NCI-H460 (cell line): ENCODE measurements around the gene CLEC7A. TPM values are rescaled to one million over a fixed set of nuclear protein-coding genes. Genes with fewer than 3 reads are reported as not detected.
A peak's percentile ranks its signal among the peaks of the same experiment; 100 is the strongest.

Source experiments
- DNase-seq: peaks from one replicate; pipeline ENCODE4 v3.0.0-alpha.2; 2016; ENCODE audit warnings: low read depth; ENCODE audit errors: extremely low read depth
- total RNA-seq: library from RNA; depleted of rRNA; stranded (reverse); fragments of >200 nt; shearing (Covaris generic); gene quantifications from 2 replicates; pipeline ENCODE4 v1.2.3, GENCODE V29; 2014

Gene CLEC7A
- total RNA-seq, 1 experiment from 2014 or later, result not detected

GRCh38 chr12:10142976-10143589 lies 13.1 kb upstream of the CLEC7A start:
- DNase-seq, result no peak

- DNase-seq, result peak; percentile 53
These were observed 10.0 kb upstream of the CLEC7A start for GRCh38 chr12:10140001-10140400.

DNA sequence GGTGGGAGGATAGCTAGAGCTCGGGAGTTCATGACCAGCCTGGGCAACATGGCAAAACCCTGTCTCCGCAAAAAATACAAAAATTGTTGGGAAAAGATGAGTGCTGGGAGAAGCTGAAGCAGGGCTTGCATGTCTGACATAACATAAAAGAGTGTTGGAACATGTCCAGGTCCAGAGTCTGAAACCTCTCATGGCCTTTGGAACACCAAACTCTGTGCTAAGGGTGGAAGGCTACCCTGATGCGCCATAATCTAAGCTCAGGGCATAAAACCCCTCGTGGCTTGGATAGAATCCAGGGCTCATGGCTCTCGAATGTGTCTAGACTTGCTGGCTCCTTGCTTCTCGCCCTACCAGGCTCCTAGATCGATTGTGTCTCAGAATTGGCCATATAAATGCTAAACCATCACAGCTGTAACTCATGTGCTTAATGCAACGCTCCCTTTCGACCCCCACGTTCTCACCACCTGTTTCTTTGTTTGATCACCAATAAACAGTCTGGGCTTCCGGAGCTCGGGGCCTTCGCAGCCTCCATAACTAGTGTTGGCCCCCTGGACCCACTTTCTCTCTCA lies 6.7 kb upstream of the CLEC7A start:
- DNase-seq, result no peak

- DNase-seq, result no peak
These were observed 5.1 kb upstream of the CLEC7A start for GRCh38 chr12:10135126-10135525.

DNA sequence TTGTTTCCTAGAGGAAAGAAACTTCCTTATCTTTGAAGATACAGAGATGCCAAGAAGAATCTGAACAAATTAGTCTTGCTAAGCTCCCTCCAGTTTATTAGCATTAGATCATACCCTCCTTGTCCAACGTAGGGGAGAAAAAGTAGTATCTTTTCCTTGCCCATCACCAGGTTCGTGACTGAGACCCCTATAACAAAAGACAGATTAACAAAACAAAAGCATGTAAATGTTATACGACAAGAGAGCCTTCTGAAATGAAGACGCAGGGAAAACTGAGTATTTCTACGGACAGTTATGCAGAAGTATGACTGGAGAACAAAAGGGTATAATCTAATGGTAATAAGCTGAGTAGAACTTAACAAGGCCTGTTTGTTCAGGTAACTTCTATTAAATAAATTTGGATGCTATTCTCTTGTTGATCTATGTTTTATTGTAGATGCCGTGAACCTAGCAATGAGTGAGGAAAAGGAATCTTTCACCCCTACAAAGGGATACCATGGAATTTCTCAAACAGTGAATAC lies 2.9 kb upstream of the CLEC7A start:
- DNase-seq, result no peak

DNA sequence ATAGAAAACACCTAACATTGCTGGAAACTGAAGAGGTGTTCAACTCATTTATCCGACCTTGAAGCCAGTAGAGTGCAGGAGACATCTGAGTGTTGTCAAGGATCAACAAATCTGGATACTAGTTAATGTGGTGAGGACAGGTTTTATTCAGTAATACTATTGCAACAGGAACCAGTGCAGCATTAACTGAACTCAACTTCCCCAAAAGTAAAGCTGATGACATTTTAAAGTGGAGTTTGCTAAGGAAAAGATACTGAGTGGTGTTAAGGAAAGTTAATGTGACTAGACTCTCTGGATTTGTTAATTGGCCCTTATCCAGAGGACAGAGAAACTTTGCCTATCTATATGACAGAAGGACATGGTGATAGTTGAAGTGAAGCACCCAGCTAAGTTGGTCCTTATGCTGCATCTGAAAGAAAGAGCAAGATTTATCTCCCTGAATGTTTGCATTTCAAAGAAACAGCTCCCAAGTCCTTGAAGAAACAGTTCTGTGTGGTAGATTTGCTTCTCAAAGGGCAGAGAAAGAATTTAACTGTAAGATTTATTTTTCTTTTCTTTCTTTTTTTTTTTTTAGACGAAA lies 1.2 kb upstream of the CLEC7A start:
- DNase-seq, result no peak

- no peak for DNase-seq
These were observed 1.3 kb downstream of the CLEC7A start for GRCh38 chr12:10128687-10129086.

DNA sequence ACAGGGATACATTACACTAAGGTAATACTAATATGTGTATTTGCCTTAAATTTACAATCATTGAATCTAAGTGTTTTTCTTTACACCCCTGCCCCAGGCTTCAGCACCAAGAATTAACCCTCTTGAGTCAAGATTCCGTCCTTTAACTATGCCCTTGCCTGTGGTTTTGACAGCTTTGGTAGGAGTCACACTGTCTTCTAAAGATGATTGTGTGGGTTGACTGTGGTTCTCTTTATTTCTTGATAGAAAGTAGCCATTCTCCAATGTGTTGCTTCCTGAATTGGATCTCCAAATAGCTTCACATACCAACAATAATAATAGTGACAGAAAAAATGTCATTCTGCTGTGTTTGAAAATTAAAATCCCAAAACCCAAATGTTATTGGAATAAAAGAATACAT lies 3.6 kb downstream of the CLEC7A start:
- DNase-seq, result no peak

GRCh38 chr12:10122689-10123088 lies 7.3 kb downstream of the CLEC7A start:
- DNase-seq, result no peak

GRCh38 chr12:10121278-10121677 lies 8.7 kb downstream of the CLEC7A start:
- no peak for DNase-seq

DNA sequence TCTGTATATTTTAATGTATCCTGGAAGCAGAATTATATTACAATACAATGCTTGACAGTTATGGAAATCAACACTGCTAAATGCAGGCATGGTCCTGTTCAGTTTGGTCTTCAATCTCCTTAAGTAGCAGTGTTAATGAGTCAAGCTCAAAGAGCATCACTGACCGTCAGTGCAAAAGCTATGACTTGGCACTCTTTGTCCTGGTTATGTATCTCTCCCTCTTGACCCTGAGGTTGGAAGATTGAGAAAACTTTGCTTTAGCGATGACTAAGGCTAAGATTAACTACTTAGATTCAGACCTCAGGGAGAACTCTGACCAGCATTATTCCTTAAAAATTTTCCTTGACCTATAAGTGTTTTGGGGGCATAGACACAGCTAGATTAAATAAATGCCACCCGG lies 10.9 kb downstream of the CLEC7A start:
- no peak for DNase-seq

- no peak for DNase-seq
These were observed 14.1 kb downstream of the CLEC7A start for GRCh38 chr12:10115890-10116289.

- DNase-seq, result no peak
These were observed 14.7 kb downstream of the CLEC7A start for GRCh38 chr12:10115311-10115710.

GRCh38 chr12:10113920-10114319 lies 16.1 kb downstream of the CLEC7A start:
- DNase-seq, result no peak

- DNase-seq, result no peak
These were observed 16.9 kb downstream of the CLEC7A start for GRCh38 chr12:10113075-10113474.

DNA sequence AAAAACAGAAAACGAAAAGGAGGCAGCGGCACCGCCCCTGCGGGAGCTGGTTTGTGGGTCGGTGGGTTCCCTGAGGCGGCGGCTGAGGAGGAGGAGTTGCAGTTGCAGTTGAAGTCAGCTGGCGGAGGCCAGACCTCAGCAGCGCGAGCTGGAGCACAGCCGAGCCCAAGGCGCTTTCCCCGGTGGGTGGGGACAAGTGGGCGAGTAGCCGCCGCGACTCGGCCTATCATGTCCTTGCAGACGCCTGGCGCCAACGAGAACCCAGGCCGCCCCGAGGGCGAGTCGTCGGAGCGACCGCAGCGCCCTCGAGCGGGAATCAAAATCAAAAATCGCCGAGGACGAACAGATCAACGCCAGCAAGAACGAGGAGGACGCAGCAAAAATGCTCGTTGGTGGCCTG lies 18.5 kb downstream of the CLEC7A start:
- no peak for DNase-seq

DNA sequence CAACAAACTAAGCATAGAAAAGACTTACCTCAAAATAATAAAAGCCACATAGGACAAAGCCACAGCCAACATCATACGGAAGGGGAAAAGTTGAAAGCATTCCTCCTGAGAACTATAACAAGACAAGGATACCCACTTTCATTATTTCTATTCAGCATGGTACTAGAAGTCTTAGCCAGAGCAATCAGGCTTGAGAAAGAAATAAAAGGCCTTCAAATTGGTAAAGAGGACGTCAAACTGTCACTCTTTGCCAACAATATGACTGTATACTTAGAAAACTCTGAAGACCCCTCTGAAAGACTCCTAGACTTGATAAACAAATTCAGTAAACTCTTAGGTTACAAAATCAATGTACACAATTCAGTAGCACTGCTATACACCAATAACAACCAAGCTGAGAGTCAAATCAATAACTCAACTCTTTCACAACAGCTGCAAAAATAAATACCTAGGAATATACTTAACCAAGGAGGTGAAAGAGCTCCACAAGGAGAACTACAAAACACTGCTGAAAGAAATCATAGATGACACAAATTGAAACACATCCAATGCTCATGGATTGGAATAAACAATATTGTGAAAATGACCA lies 19.6 kb downstream of the CLEC7A start:
- DNase-seq, result no peak

DNA sequence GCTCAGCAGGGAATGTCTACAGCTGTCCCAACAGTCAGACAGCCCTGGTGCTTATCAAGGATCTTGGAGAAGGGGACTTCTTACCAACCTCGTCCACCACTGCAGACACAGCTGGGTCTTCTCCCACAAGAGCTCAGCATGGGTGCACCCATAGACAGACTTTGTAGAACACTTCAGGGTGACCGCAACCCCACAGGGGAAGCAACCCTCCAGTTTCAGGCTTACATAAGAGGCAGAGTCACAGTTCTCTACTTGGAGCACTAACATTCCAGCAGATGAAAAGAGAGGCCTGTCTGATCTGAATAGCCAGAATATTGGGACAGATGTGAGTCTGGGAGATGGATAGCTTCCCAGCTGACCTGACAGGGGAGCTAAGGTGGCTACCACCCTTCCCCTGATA lies 27.7 kb downstream of the CLEC7A start:
- DNase-seq, result no peak

DNA sequence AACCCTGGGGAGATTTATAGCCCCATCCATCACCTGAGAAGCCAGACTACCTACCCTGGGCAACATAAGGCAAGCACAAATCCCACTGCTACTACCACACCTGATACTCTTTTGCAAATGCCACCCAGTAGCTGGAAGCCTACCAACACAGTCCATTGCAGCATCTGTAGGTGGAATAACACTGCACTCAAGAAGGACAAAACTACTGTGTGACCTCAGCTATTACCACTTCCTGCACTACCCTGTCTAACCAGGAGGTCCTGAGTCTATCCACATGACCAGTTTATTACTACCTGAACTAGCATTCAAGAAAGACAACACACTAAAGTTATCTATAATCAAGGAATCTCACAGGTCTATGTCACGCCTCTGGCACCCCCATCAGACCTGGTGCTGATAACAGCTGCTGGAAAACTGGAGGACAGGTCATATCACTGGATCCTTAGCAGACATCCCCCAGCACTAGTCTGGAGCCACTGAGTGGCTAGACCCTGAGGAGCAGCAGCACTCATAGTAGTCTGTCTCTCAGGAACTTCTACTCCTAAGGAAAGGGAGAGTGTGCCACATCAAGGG lies 28.3 kb downstream of the CLEC7A start:
- DNase-seq, result no peak

GRCh38 chr12:10101042-10101579 lies 28.9 kb downstream of the CLEC7A start:
- DNase-seq, result no peak

DNA sequence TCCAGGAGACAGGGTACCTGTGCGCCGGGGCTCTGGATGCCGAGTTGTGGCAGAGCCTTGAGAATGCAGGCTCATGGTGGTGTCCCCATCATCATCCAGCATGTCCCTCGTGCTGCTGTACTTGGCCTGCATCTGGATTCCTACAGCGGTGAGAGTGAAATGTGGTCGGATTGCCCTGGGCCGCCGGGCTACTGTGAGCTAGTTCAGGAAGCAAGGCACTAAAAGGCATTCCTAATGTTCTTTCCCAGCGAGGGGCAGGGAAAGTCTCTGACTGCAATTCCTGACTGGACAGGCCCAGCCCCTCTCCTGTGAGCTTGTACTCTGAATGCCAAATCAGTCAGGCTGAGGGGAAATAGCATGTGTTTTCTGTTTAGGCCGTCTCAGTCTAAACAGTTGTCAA lies 31.2 kb downstream of the CLEC7A start, which contains the start of gene CLEC1A:
Gene CLEC1A, minus strand, starts transcription at position 195 of the 400 bp plus-strand sequence. Its CDS starts 63 bp downstream, at position 132.
- no peak for DNase-seq
